ENCODE measurements around the gene XYLT1.
A peak's percentile ranks its signal among the peaks of the same experiment; 100 is the strongest.

The XYLT1 gene

DNA sequence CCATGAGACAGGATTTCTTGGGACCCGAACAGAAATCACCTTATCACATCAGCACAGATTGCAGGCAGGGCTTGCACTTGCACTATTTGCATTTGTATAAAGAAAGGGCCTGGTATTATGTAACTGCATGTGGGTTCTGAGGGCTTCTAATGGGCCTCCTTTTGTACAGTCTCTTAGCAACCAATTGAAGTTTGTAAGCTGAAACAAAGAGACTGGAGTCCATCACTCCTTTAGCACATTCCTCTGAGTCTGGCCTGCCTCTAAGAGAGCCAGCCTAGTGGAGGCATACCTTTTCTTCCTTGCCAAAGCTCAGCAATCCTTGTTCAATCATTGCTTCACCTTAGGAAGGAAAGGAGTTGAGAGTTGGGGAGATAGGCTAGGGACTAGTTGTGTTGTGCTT, 387.1 kb downstream of the XYLT1 start:
- no peak for DNase-seq

DNA sequence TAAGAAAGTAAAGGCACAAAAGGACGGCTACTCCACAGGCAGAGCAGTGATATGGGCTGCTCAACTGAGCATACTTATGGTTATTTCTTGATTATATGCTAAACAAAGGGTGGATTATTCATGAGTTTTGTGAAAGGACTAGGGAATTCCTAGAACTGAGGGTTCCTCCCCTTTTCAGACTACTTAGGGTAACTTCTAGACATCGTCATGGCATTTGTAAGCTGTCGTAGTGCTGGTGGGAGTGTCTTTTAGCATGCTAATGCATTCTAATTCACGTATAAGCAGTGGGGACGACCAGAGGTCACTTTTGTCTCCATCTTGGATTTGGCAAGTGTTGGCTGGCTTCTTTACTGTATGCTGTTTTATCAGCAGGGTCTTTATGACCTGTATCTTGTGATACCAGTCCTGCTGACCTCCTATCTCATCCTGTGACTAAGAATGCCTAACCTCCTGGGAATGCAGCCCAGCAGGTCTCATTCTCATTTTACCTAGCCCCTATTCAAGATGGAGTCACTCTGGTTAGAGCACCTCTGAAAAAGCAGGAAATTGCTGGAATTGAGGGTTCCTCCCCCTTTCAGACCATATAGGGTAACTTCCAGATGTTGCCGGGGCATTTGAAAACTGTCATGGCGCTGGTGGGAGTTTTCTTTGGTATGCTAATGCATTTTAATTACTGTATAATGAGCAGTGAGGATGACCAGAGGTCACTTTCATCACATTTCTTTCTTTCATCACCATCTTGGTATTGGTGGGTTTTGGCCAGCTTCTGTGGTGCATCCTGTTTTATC, 388.5 kb downstream of the XYLT1 start:
- DNase-seq: no peak

DNA sequence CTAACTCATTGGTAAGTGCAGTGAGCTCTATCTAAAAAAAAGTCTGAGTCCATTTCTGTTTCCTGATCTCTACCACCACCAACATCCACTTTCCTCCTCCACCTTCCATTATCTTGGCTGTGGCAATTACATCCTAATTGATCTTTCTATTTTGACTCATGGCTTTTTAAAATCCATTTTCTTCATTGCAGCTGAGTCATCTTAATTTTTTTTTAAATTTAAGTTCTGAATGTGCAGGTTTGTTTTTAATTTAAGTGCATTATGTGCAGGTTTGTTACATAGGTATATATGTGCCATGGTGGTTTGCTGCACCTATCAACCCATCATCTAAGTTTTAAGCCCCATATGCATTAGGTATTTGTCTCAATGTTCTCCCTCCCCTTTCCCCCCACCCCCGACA, 390.7 kb downstream of the XYLT1 start:
- no peak for DNase-seq

DNA sequence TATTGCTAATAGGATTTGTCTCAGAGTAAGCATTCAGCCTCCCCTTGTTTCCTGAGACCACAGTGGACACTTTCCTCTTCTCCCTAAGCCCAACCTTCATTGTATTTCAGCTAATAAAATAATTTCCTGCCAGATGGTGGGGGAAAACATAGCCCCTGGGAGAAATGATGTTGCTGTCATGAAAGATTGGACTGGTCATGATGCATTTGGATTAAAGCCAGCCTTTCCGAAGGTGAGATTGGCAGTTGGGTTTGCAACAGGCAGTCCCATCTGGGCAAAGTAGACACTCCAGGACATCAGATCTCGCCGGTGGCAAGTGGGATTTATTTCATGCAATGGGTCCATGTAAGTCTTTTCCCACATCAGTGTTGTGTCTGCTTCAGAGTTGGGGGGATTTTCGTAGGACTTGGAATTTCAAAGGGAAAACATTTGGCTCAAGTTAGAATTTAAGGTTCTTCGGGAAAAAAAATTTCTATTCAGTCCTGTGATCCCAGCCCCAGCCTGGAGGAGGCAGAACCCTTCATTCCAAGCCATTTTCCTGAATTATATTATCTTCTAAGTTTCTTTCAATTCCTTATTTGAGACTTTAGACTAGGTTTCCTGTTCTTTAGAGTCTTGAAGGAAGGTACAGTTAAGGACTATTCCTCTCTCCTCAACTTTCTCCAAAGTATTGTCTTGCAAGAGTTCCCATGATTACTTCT, 391.7 kb downstream of the XYLT1 start:
- DNase-seq: no peak

DNA sequence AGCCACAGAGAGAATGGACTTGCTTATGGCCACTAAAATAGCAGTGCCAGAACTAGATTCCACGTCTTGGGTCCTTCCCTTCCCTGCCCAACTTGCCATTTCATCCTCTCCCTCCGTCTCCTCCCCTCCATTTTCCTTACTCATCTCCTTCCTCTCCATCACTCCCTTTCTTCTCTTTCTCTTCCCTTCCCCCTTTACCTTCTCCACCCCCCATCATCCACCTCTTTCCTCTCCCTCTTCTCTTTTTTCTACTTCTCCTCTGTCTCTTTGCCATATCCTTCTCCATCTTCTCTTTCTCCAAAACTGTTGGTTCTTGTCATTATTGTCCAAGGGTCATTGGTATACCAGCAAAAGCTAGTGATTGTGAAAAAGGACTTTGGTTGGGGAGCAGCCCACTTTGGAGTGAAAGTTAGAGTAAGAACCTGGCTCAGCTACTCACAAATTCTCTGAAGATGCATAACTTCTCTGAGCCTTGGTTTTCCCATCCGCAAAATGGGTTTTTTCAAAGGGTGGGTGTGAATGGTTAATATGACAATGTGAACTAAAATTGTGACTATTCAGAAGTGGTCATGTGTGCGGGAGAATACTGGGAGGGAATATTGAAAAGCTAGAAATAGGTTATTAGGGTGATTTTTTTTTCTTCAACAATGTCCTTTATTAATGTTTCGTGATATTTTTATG, 393.8 kb downstream of the XYLT1 start:
- DNase-seq: no peak

DNA sequence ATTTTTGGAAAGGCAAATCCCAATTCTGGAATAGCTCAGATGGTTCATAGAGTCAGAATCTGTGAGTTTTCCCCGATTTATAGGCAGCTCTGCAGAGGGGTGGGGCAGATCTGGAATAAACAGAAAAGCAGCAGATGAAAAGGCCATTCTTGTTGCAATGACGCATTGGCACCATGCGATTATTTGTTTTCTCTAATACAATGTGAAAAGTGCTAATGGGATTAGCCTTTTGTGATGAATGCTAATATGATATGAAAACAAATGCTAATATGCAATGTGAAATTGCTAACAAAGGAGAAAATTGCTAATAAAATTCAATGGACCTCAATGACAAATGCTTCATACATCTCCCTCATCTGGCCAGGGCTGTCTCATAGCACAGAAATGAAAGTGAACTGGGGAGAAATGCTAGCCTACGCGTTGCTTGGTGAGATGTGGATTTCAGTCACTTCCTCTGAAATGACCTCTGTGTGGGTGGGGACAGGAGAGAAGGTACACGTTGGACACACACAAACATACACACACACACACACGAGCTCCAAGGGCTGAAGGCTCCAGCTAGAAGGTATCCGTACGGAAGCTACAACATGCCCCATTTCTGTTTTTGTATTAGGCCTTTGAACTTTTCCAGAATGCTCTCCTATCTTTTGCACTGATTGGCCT, 394.5 kb downstream of the XYLT1 start:
- DNase-seq: no peak

DNA sequence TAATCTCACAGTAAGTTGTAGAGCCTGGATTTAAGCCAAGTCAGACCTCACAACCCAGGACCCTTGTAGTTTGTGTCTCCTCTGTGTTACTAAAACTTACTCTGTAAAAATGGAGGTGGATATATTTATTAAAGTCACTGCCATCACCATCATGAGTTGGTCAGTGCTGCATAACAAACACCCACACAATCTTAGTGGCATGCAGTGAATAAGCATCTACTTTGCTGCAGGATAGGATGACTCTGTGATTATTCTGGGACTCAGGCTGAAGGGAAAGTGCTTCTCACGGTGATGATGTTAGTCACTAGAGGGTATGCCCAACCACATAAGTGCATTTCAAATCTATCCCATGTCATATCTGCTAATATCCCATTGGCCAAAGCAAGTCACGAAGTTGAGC, 398.7 kb downstream of the XYLT1 start:
- DNase-seq: no peak

DNA sequence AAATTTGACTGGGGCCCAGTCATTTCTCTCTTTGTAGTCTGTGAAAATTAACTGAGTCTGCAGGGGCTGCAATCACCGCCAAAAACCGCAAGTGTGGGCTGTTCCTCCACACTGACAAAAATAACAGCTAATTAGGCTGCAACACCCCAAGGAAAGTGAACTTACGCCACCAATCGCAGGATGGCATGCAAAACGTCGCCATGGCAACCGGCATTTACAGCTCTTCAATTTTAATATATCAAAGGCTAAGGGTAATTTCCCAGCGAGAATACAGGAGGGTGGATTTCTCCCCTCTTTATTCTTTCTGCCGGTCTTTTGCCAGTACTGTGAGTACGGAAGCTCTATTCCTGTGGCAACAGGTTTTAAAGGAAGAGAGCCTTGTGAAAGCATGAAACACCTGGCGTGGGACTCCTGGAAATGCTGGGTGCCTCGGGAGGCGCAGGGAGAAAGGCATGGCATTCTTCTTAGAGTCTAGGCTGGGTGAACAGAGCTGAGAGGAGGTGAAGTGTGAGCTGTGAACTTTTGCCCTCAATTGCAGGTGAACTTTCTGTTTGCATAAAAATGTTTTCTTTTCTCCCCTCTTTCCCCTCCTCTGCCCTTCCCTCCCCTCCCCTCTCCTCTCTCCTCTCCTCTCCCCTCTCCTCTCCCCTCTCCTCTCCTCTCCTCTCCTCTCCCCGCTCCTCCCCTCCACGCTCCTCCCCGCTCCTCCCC, 399.7 kb downstream of the XYLT1 start:
- peak; percentile 17 for DNase-seq

DNA sequence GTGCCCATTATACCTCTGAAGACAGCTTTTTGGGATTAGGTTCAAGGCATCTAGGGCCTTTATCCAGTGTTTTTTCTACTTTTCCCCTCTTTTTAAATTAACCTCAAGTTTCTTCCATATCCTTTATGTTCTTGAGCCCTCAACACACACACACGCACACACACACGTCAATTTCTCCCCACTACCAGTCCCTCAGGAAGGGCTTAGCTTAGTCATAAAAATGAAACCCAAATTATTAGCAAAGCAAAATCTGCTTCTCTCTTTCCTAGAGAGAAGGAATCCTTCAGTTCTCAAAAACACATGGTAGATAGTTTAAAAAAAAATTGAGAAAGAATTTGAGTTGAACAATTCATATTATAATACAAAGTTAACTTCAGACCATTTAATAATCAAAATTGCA, 401.1 kb downstream of the XYLT1 start:
- DNase-seq: no peak

DNA sequence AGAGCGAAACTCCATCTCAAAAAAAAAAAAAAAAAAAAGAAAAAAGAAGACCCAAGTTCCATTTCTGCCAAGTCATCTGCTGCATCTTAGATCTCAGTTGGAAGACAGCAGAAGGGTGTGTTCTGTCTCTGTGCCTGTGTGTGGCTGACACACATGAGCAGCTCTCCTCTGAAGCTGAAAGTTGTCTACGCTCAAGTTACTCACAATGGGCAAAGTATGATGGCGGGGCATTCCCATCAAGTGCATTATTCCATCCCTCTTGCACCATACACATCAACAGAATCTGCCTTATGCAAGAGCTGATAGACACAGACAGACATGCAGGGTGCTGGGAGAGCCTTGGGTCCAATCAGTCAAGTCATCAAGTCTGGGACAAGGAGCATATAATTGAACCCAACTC, 402.2 kb downstream of the XYLT1 start:
- DNase-seq: no peak

DNA sequence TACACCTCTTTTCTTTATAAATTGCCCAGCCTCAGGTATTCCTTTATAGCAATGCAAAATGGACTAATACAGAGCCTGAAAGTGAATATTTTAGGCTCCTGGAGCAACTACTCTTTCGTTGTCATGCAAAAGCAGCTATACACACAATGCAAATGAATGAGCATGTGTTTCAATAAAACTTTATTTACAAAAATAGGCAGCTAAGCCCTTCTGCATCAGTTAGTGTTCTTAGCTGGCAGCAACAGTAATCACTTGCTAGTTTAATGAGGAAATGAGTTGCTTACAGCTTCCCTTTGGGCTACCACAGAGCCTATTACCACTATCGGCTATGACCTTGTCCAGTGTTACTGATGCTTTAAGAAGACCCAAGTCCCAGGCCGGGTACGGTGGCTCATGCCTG, 402.9 kb downstream of the XYLT1 start:
- no peak for DNase-seq

DNA sequence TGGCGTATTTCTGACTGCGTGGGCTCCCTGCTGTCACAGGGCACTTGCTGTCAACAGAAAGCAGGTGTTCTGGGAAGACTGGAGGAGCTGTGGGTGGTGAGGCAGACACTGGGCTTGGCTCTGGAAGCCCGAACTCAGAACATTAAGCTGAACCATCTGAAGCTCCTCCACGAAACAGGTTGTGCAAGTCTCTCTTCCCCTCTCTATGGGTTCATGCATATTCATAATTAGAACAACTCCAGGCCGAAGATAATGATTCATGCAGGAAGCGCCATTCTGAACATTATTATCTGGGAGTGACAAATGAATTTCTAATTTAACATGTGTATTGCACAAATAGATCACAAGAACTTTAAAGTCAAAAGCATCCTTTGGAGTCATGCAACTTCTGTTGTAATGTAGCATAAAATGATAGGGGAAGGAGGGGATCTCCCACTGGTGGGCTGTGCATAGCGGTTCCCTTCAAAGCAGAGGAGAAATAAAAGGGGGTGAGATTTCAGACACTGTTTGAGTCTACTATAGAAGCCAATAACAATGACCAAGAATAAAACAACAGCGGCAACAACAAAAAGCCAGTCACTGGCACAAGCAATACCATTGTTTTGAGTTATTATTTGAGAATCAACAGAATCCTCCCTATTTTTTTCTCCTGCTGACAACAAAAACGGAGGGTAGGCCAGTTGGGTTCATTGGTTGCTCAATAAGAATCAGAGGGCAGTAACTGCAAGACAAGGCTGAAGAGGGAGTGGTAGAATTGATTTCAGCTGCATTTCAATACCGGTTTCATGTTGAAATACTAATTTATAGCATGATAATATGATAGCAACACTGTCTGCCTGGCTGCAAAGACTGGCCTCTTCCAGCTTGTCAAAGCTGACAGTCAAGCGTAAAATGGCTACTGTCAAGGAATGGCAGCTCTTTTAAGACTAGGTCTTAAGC, 407.3 kb downstream of the XYLT1 start:
- DNase-seq: no peak

DNA sequence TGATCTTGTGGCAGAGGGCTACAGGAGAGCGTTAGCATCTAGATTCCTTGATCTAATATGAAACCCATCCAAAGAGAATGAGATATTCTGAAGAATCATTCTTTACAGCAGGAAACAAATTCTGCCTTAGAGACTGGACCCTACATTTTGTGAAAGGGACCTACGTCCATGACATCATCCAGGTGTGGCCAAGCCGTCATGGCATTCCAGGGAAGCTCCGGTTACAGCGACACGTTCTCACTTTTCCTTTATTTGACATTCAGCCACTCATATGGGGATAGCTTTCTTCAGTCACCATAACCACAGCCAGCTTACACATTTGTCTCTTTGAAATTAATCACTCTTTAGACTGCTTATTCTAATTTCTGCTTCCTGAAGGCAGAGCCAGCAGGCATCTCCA, 408.1 kb downstream of the XYLT1 start:
- DNase-seq: no peak

DNA sequence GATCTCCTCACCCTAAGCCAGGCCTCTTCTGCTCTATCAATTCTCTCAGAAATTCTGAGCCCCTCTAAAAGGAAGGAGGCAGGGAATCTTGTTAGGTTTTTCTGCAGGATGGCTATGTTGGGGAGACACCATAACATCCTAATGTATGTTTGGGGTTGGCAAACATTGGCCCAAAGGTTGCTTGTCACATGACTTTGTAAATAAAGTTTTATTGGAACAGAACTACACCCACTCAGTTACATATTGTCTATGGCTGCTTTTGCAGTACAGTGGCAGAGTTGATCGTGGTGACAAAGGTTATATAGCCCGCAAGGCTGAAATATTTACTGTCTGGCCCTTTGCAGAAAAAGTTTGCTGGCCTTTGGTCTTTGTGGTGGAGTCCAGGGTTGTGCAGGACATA, 409.4 kb downstream of the XYLT1 start:
- no peak for DNase-seq

DNA sequence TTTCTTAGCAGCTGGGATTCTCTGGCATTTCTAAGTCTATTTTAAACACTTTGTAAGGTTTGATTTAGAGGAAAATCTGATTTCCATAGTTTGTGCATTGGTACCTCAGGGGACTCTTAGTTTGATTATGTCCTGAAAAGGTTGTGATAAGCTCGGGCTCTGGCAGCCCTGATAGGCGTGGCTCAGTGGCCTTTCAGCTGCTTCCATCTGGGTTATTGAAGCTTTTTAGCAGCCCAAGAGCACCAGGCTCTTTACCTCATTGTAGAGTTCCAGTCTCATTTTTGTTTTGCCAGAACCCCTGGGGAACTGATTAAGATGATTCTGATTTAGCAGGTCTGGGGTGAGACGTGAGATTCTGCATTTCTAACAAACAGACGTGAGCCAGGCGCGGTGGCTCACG, 412.3 kb downstream of the XYLT1 start:
- DNase-seq: no peak

DNA sequence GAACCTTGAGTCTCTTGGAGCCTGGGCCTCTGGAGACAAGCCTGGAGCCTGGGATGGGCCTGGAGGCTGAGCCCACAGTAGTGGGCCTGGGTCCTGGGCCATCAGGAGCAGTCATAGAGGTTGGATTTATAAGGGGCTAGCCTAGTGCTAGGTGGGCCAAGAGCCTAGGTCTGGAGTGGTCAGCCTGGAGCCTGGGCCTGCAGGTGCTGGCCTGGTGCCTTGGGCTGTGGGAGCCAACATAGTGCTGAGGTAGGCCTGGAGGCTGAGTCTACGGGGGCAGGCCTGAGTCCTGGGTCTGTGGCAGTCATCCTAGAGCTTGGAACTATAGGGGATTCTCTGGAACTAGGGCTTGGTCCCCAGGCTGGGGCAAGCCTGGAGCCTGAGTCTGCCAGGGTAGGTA, 414.1 kb downstream of the XYLT1 start:
- no peak for DNase-seq

DNA sequence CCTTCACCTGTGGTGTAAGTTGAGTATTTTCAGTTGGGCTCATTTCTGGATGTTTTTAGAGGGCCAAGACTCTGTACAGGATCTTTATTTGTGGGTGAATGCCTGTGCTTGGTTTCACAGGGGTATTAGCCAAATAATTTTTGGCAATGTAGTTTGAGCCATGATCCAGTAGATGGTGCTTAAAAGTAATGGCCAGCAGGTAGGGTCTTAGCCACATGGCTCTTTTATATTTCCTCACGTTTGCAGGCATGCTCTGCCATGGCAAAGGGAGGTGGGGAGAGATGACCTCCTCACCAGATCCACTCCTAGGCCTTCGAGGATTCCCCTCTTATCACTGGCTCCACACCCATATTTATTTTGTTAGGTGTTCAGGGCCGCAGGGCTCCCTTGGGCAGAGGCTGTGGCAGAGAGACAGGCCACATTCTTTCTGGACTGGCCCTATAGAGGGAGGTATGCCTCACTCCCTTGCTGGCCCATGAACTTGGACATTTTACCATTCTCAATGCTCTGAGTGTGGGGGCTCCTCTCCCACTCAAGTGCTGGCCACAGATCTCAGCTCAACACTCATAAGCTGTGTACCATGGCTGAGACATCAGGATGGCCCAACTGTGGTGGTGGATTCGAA, 417.1 kb downstream of the XYLT1 start:
- DNase-seq: no peak

Measured in fibroblast of skin of abdomen (primary cell).